ENCODE data around the gene OR6C70. TPM values are rescaled to one million over a fixed set of nuclear protein-coding genes. Genes with fewer than 3 reads are reported as not detected.

OR6C70 gene
- total and polyA plus RNA-seq, 2 of the 13 experiments (the other 11 are each of a cell fraction or from before 2014, with no cell fraction given) = not detected

DNA sequence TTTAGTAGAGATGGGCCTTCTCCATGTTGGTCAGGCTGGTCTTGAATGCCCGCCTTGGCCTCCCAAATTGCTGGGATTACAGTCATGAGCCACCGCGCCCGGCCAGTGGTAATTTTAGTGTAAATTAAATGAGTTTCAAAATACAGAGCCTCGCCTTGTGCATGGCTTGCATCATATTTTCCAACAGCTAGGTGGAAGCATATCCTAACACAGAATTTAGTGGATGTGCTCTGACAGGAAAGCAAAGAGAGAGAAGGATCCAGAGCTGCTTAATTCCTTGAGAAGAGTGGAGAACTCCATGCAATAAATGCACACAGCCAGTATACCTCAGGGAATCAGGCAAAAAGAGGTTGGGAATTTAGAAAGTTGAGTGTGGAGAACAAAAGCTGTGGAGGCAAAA lies 23.6 kb downstream of the OR6C70 start:
- H3K4me2 ChIP-seq (ENCODE audit: low read depth, low read length) = no peak overlapping the region
- CTCF ChIA-PET (ENCODE audit: low intra/inter-chr PET ratio, low total read pairs) = interaction anchor here (1.8 kb wide), 1 partner anchor 173 kb away, joined by 28 read pairs; no protein-coding TSS in a partner anchor
- intact Hi-C loops (cut with micrococcal nuclease; ENCODE audit: unreplicated experiment) (loop anchor here (1.0 to 5.0 kb wide), 3 partner anchors 56 to 257 kb away; no protein-coding TSS in a partner anchor), in situ Hi-C loops (cut with HindIII; ENCODE audit: extremely low pct_ligation_motif_present, low pct_unique_long_range_greater_than_20kb) (loop anchor here (5.0 to 25.0 kb wide), 2 partner anchors 171 to 259 kb away; no protein-coding TSS in a partner anchor)
- no peak overlapping the region for H3K27ac ChIP-seq (ENCODE audit: extremely low read length, insufficient read depth, low read length)
- no peak overlapping the region for H3K4me3 ChIP-seq (replicated peaks in 1 of 3; ENCODE audit: insufficient read depth in 1 of 3, low read depth in 2 of 3, low read length in 3 of 3)
- H3K4me1 ChIP-seq (ENCODE audit: insufficient read depth, low read length) = no peaks in the 10 kb centered on the region
- 2% methylated on average over 5 of the region's 5 CpGs for WGBS (ENCODE audit: low lambda C conversion rate)
- no peak overlapping the region for H2AFZ ChIP-seq (ENCODE audit: low read length)
- DNase-seq (ENCODE audit: low spot score) (peak; percentile 29), FAIRE-seq (no peak), ATAC-seq (peak; percentile 78)
- H3K27me3 ChIP-seq (ENCODE audit: control insufficient read depth in 1 of 2, insufficient read depth in 2 of 2, low read length in 2 of 2) = no peaks in the 10 kb centered on the region
- POLR2A ChIA-PET = no interaction called here
- no peaks in the 10 kb centered on the region for H4K20me1 ChIP-seq (ENCODE audit: insufficient read depth, low read length)
- no peak overlapping the region for H3K9ac ChIP-seq (ENCODE audit: insufficient read depth, low read depth, low read length)
- no peaks in the 10 kb centered on the region for H3K79me2 ChIP-seq (ENCODE audit: insufficient read depth, low read length)
- H3K36me3 ChIP-seq (replicated peaks in 1 of 2; ENCODE audit: control insufficient read depth in 1 of 2, insufficient read depth in 2 of 2, low read length in 2 of 2) = no peaks in the 10 kb centered on the region
- H3K9me3 ChIP-seq (ENCODE audit: low read length) = 0 out of 2 replicates have a peak, but pooled peaks cover under 1% of the 10 kb centered on the region
- no TSS peak for BruUV-seq (replicated peaks)
- TF ChIP-seq FOXO1 (CRISPR knock-in tag; IDR thresholded peaks at IDR 0.05) (no peak), SMAD9 (CRISPR knock-in tag; IDR thresholded peaks at IDR 0.05) (no peak), ATF7-NPFF (CRISPR knock-in tag; IDR thresholded peaks at IDR 0.05; ENCODE audit: low read depth) (no peak), ZNF10 (CRISPR knock-in tag; IDR thresholded peaks at IDR 0.05; ENCODE audit: borderline replicate concordance, low read depth) (no peak), PRPF4 (IDR thresholded peaks at IDR 0.05; ENCODE audit: low read depth, low read length, poor library complexity, severe bottlenecking) (no peak), NFRKB (IDR thresholded peaks at IDR 0.05) (no peak), THYN1 (CRISPR knock-in tag; IDR thresholded peaks at IDR 0.05; ENCODE audit: borderline replicate concordance, low read depth) (no peak), SRSF1 (optimal IDR thresholded peaks at IDR 0.05; ENCODE audit: low read depth, low read length) (no peak), ZNF724P (CRISPR knock-in tag; IDR thresholded peaks at IDR 0.05; ENCODE audit: borderline replicate concordance) (no peak), STAG1 (CRISPR knock-in tag; IDR thresholded peaks at IDR 0.05) (peak; percentile 87), HIVEP1 (CRISPR knock-in tag; IDR thresholded peaks at IDR 0.05) (no peak), BCL6 (CRISPR knock-in tag; IDR thresholded peaks at IDR 0.05) (peak; percentile 47; the same call in 1 of the 2 replicates), ZNF746 (CRISPR knock-in tag; IDR thresholded peaks at IDR 0.05) (no peak), SMARCC2 (IDR thresholded peaks at IDR 0.05) (no peak), HMG20B (CRISPR knock-in tag; conservative IDR thresholded peaks at IDR 0.05) (no peak), CBFB (CRISPR knock-in tag; IDR thresholded peaks at IDR 0.05) (no peak), ZMYM2 (CRISPR knock-in tag; IDR thresholded peaks at IDR 0.05) (no peak), NFYB (CRISPR knock-in tag; IDR thresholded peaks at IDR 0.05) (no peak), CEBPG (CRISPR knock-in tag; IDR thresholded peaks at IDR 0.05) (peak; percentile 55; the same call in 1 of the 2 replicates), SMC3 (IDR thresholded peaks at IDR 0.05; ENCODE audit: low read length) (peak; percentile 89), ZNF563 (CRISPR knock-in tag; IDR thresholded peaks at IDR 0.05) (no peak), ATF1 (CRISPR knock-in tag; IDR thresholded peaks at IDR 0.05) (no peak), ZNF674 (CRISPR knock-in tag; IDR thresholded peaks at IDR 0.05; ENCODE audit: low read depth) (no peak), FOSL1 (CRISPR knock-in tag; IDR thresholded peaks at IDR 0.05; ENCODE audit: borderline replicate concordance) (no peak), MAF1 (CRISPR knock-in tag; IDR thresholded peaks at IDR 0.05; ENCODE audit: borderline replicate concordance) (no peak), RAD21 (CRISPR knock-in tag; IDR thresholded peaks at IDR 0.05) (peak; percentile 83), ZFP36L2 (CRISPR knock-in tag; IDR thresholded peaks at IDR 0.05) (no peak)
- TF ChIP-seq, protein P1, sequence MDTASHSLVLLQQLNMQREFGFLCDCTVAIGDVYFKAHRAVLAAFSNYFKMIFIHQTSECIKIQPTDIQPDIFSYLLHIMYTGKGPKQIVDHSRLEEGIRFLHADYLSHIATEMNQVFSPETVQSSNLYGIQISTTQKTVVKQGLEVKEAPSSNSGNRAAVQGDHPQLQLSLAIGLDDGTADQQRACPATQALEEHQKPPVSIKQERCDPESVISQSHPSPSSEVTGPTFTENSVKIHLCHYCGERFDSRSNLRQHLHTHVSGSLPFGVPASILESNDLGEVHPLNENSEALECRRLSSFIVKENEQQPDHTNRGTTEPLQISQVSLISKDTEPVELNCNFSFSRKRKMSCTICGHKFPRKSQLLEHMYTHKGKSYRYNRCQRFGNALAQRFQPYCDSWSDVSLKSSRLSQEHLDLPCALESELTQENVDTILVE (CRISPR knock-in tag; IDR thresholded peaks at IDR 0.05) = no peak
- TF ChIP-seq, protein P2, sequence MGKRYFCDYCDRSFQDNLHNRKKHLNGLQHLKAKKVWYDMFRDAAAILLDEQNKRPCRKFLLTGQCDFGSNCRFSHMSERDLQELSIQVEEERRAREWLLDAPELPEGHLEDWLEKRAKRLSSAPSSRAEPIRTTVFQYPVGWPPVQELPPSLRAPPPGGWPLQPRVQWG (CRISPR knock-in tag; IDR thresholded peaks at IDR 0.05; ENCODE audit: borderline replicate concordance, low read depth) = no peak
